GM21786 (cell line): ENCODE data around the gene HGFAC.

ENCODE experiments used
- ATAC-seq: cut with Tn5 transposase; IDR thresholded peaks from one replicate; pipeline ENCODE4 v1.9.1; 2021; ENCODE audit not compliant: unreplicated experiment

Gene HGFAC

GRCh38 chr4:3460926-3461325 is 19.2 kb downstream of the HGFAC start:
- no peak for ATAC-seq

GRCh38 chr4:3461515-3462291 is 19.9 kb downstream of the HGFAC start:
- ATAC-seq: no peak

GRCh38 chr4:3462321-3462789 is 20.6 kb downstream of the HGFAC start:
- ATAC-seq: no peak

- ATAC-seq: no peak
Measured at GRCh38 chr4:3462790-3463415, 21.1 kb downstream of the HGFAC start, which contains the start of gene DOK7. TSS of gene DOK7 (plus strand) at chr4:3463306. CDS start at chr4:3463376, 70 bp downstream.

- ATAC-seq: no peak
Measured at GRCh38 chr4:3463556-3464348, 22.0 kb downstream of the HGFAC start.

- no peak for ATAC-seq
Measured at GRCh38 chr4:3464349-3464905, 22.7 kb downstream of the HGFAC start.

- no peak for ATAC-seq
Measured at GRCh38 chr4:3464911-3465697, 23.3 kb downstream of the HGFAC start.

- ATAC-seq: no peak
Measured at GRCh38 chr4:3465698-3466671, 24.2 kb downstream of the HGFAC start.

GRCh38 chr4:3466691-3467600 is 25.2 kb downstream of the HGFAC start:
- no peak for ATAC-seq

- ATAC-seq: no peak
Measured at GRCh38 chr4:3467601-3468031, 25.8 kb downstream of the HGFAC start.

GRCh38 chr4:3468154-3468553 is 26.4 kb downstream of the HGFAC start:
- ATAC-seq: no peak

GRCh38 chr4:3468804-3469203 is 27.0 kb downstream of the HGFAC start:
- ATAC-seq: no peak

- ATAC-seq: no peak
Measured at GRCh38 chr4:3469386-3470243, 27.8 kb downstream of the HGFAC start.

GRCh38 chr4:3470244-3471097 is 28.7 kb downstream of the HGFAC start:
- no peak for ATAC-seq

GRCh38 chr4:3471098-3471760 is 29.5 kb downstream of the HGFAC start:
- ATAC-seq: no peak

- ATAC-seq: no peak
Measured at GRCh38 chr4:3471886-3472285, 30.1 kb downstream of the HGFAC start.
